Transverse colon (tissue), 4 donors: ENCODE data around the gene STX7. TPM values are rescaled to one million over a fixed set of nuclear protein-coding genes. Genes with fewer than 3 reads are reported as not detected.

Source experiments
- DNase-seq: peaks from one replicate; pipeline ENCODE4 v3.0.0-alpha.2; 2019
- H3K27ac ChIP-seq, 4 donors: fragments of 200-600 bp; sonication (generic); 2 replicates each; pipeline ENCODE4 v1.5.1; 2016 to 2018; ENCODE audit warnings: inconsistent platforms in 4 of 4
- H3K27me3 ChIP-seq: fragments of 200-600 bp; sonication (generic); 2 replicates; pipeline ENCODE4 v1.5.1; 2017; ENCODE audit warnings: inconsistent platforms
- H3K36me3 ChIP-seq, 4 donors: fragments of 200-600 bp; sonication (generic); 2 replicates each; pipeline ENCODE4 v1.5.1; 2017 to 2019; ENCODE audit warnings: inconsistent platforms in 4 of 4
- H3K4me1 ChIP-seq, 4 donors: fragments of 200-600 bp; sonication (generic); 2 replicates each; pipeline ENCODE4 v1.5.1; 2017 to 2020; ENCODE audit warnings: inconsistent platforms in 4 of 4
- H3K4me3 ChIP-seq, 4 donors: fragments of 200-600 bp; sonication (generic); 1 replicate in 1 of 4; 2 replicates in 3 of 4; pipeline versions ENCODE4 v1.5.1 to v1.6.1; 2017 to 2019; ENCODE audit warnings: inconsistent platforms in 4 of 4
- H3K9me3 ChIP-seq, 2 donors: fragments of 200-600 bp; sonication (generic); 2 replicates each; pipeline ENCODE4 v1.5.1; 2017 to 2019; ENCODE audit warnings: inconsistent platforms in 2 of 2
- CTCF ChIP-seq, 5 experiments: fragments of 200-600 bp in 3 of 5; fragments of 450-650 bp in 2 of 5; sonication (generic) in 3 of 5; IDR thresholded peaks; 1 replicate in 2 of 5; 2 replicates in 3 of 5; pipeline ENCODE4 v1.5.1; 2016 to 2017; ENCODE audit warnings: antibody characterized with exemption in 5 of 5, inconsistent platforms in 3 of 5, mild to moderate bottlenecking in 2 of 5, moderate library complexity in 1 of 5
- EP300 ChIP-seq: sonication (generic); formaldehyde crosslinking; IDR thresholded peaks from one replicate; pipeline ENCODE4 v1.6.1; 2017; ENCODE audit warnings: antibody characterized with exemption, low read depth
- POLR2A ChIP-seq: fragments of 450-650 bp; IDR thresholded peaks from one replicate; pipeline ENCODE4 v1.6.1; 2016; ENCODE audit warnings: antibody characterized with exemption, mild to moderate bottlenecking, moderate library complexity
- POLR2AphosphoS5 ChIP-seq, 3 donors: sonication (generic); formaldehyde crosslinking; IDR thresholded peaks; one replicate each; pipeline ENCODE4 v1.6.1; 2016; ENCODE audit warnings: antibody characterized with exemption in 3 of 3
- WGBS, 2 donors: methylation state at CpG; one replicate each; pipeline ENCODE4 v1.1.5; 2018; ENCODE audit warnings: low coverage in 1 of 2; 5-methylcytosine and 5-hydroxymethylcytosine counted together
- in situ Hi-C, 4 donors: fragments of 200-750 bp; cut with MboI; loops; one replicate each; pipeline versions ENCODE4 v1.15.0 to v1.15.1; 2017; ENCODE audit warnings: low sequenced_read_pairs in 3 of 4, low pct_ligation_motif_present in 1 of 4, low pct_unique_long_range_greater_than_20kb in 1 of 4
- intact Hi-C: fragments of 100-400 bp; cut with DNase I; formaldehyde crosslinking; loops from one replicate; pipeline ENCODE4 v1.15.1; 2023; ENCODE audit warnings: low total_unique reads
- total RNA-seq, 4 donors: library from RNA; depleted of rRNA; stranded (reverse); fragments of >200 nt; gene quantifications; one replicate each; pipeline ENCODE4 v1.1.0, GENCODE V29; 2016

STX7 gene
- total RNA-seq, 4 donors from 2014 or later = 9.0 to 50.9 (median 40.8) TPM

GRCh38 chr6:132491881-132492280, 21.0 kb downstream of the STX7 start:
- TF ChIP-seq CTCF (IDR thresholded peaks at IDR 0.05) (no peak), EP300 (no peak), POLR2A (no peak), POLR2AphosphoS5 (IDR thresholded peaks at IDR 0.05) (no peak)
- H3K27me3 ChIP-seq = no peaks in the 10 kb centered on the region
- in situ Hi-C loops (loop anchor here in 1 of 4 donors (25.0 kb wide), 1 partner anchor 580 kb away; no protein-coding TSS in a partner anchor), intact Hi-C loops (no loop called here)
- WGBS, 2 donors = 82 to 89% methylated on average over 1 of the region's 1 CpG
- H3K27ac ChIP-seq = no peak overlapping the region
- H3K36me3 ChIP-seq = no peaks in the 10 kb centered on the region
- no peak overlapping the region for H3K4me3 ChIP-seq
- peaks cover 0 to 46% (median 4%) of the 10 kb centered on the region in 4 donors for H3K4me1 ChIP-seq
- no peak for DNase-seq
- H3K9me3 ChIP-seq = no peaks in the 10 kb centered on the region

- no peak overlapping the region for H3K4me3 ChIP-seq
- in situ Hi-C loops (loop anchor here in 1 of 4 donors (25.0 kb wide), 1 partner anchor 579 kb away; no protein-coding TSS in a partner anchor), intact Hi-C loops (no loop called here)
- DNase-seq = no peak
- peaks cover 0 to 40% (median 4%) of the 10 kb centered on the region in 4 donors for H3K4me1 ChIP-seq
- no peaks in the 10 kb centered on the region for H3K27me3 ChIP-seq
- no peaks in the 10 kb centered on the region for H3K36me3 ChIP-seq
- no peak overlapping the region for H3K27ac ChIP-seq
- H3K9me3 ChIP-seq = no peaks in the 10 kb centered on the region
- WGBS, 2 donors = 80 to 86% methylated on average over 3 to 5 of the region's 5 CpGs
- TF ChIP-seq CTCF (IDR thresholded peaks at IDR 0.05) (no peak), EP300 (no peak), POLR2A (no peak), POLR2AphosphoS5 (IDR thresholded peaks at IDR 0.05) (no peak)
These were observed 21.6 kb downstream of the STX7 start for GRCh38 chr6:132491303-132491702.

GRCh38 chr6:132490478-132491204, 22.3 kb downstream of the STX7 start:
- H3K27me3 ChIP-seq = no peaks in the 10 kb centered on the region
- in situ Hi-C loops = loop anchor here in 1 of 4 donors (25.0 kb wide), 1 partner anchor 578 kb away; no protein-coding TSS in a partner anchor
- H3K36me3 ChIP-seq = no peaks in the 10 kb centered on the region
- WGBS, 2 donors = 66 to 83% methylated on average over 9 to 10 of the region's 10 CpGs
- H3K4me1 ChIP-seq = peaks cover 0 to 34% (median 4%) of the 10 kb centered on the region in 4 donors
- no peak for TF ChIP-seq POLR2A
- no peak for TF ChIP-seq EP300
- TF ChIP-seq POLR2AphosphoS5 (IDR thresholded peaks at IDR 0.05) = no peak
- no peak for TF ChIP-seq CTCF (IDR thresholded peaks at IDR 0.05)
- peak overlapping the region in 3 of 4 donors; percentile 20 to 40 (median 38) for H3K27ac ChIP-seq
- DNase-seq = no peak
- H3K4me3 ChIP-seq = no peak overlapping the region
- no peaks in the 10 kb centered on the region for H3K9me3 ChIP-seq
- intact Hi-C loops = no loop called here

- intact Hi-C loops = no loop called here
- no peak overlapping the region for H3K4me3 ChIP-seq
- no peaks in the 10 kb centered on the region for H3K27me3 ChIP-seq
- in situ Hi-C loops = loop anchor here in 1 of 4 donors (25.0 kb wide), 1 partner anchor 578 kb away; no protein-coding TSS in a partner anchor
- TF ChIP-seq POLR2AphosphoS5 (IDR thresholded peaks at IDR 0.05) (no peak), EP300 (no peak), CTCF (IDR thresholded peaks at IDR 0.05) (no peak), POLR2A (no peak)
- H3K27ac ChIP-seq = peak overlapping the region in 2 of 4 donors; percentile 38 to 40
- DNase-seq = peak; percentile 14
- no peaks in the 10 kb centered on the region for H3K36me3 ChIP-seq
- no peaks in the 10 kb centered on the region for H3K9me3 ChIP-seq
- WGBS, 2 donors = 40 to 57% methylated on average over 2 to 6 of the region's 6 CpGs
- peaks cover 0 to 28% (median 4%) of the 10 kb centered on the region in 4 donors for H3K4me1 ChIP-seq
These were observed 22.9 kb downstream of the STX7 start for GRCh38 chr6:132490024-132490423.
